ENCODE data around the gene NUTM1. TPM values are rescaled to one million over a fixed set of nuclear protein-coding genes. Genes with fewer than 3 reads are reported as not detected.

Gene NUTM1
- total RNA-seq, 4 donors from 2014 or later: 0.10 TPM; not detected in 3

DNA sequence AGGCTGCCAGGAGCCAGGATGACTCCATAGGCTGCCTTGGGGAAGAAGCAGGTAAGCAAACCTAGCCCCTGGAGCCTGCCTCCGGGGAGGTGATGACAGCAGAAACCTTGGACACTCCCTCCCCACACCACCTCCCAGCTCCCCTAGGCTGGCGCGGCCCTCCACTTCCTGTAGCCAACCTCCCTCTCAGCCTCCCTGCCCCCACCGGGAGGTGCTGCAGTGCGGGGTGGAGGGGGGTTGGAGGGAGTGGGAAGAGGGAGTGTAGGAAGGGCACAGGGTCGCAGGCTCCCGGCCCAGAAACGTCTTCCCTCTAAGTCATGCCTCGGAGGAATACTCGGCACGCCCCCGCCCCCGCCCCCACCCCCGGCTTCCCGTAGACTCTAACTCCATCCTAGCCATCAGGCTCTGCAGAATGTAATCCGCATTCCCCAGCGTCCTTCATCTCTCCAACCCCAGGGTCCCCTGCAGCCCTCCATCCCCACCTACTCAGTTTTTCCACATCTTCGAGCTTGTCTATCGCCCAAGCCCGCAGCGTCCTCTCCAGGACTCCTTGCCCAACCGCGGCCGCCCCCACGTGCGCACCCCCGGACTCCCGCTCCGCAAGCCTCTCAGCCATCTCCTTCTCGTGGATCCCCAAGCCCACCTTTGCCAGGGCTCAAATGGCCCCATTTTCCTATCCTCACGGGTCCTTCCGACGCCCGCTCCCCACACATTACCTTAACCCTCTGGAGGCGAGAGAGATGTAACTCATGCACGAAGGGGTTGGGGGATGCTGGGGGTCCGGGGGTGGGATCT, 23.4 kb downstream of the NUTM1 start:
- DNase-seq (ENCODE audit: low spot score in 2 of 2): no peak
- WGBS: under 1% methylated on average over 35 of the region's 37 CpGs
- Histone ChIP-seq H3K9me3 (no peaks in the 10 kb centered on the region), H3K4me3 (peak overlapping the region; percentile 91), H3K4me1 (peaks cover 22% of the 10 kb centered on the region), H3K27me3 (no peaks in the 10 kb centered on the region), H3K27ac (peak overlapping the region; percentile 96), H3K36me3 (peaks cover 4% of the 10 kb centered on the region)
- TF ChIP-seq POLR2AphosphoS5 (IDR thresholded peaks at IDR 0.05) (no peak), POLR2A (IDR thresholded peaks at IDR 0.05) (no peak), EP300 (IDR thresholded peaks at IDR 0.05) (no peak)
- TF ChIP-seq, protein P1, sequence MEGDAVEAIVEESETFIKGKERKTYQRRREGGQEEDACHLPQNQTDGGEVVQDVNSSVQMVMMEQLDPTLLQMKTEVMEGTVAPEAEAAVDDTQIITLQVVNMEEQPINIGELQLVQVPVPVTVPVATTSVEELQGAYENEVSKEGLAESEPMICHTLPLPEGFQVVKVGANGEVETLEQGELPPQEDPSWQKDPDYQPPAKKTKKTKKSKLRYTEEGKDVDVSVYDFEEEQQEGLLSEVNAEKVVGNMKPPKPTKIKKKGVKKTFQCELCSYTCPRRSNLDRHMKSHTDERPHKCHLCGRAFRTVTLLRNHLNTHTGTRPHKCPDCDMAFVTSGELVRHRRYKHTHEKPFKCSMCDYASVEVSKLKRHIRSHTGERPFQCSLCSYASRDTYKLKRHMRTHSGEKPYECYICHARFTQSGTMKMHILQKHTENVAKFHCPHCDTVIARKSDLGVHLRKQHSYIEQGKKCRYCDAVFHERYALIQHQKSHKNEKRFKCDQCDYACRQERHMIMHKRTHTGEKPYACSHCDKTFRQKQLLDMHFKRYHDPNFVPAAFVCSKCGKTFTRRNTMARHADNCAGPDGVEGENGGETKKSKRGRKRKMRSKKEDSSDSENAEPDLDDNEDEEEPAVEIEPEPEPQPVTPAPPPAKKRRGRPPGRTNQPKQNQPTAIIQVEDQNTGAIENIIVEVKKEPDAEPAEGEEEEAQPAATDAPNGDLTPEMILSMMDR (IDR thresholded peaks at IDR 0.05): no peak

DNA sequence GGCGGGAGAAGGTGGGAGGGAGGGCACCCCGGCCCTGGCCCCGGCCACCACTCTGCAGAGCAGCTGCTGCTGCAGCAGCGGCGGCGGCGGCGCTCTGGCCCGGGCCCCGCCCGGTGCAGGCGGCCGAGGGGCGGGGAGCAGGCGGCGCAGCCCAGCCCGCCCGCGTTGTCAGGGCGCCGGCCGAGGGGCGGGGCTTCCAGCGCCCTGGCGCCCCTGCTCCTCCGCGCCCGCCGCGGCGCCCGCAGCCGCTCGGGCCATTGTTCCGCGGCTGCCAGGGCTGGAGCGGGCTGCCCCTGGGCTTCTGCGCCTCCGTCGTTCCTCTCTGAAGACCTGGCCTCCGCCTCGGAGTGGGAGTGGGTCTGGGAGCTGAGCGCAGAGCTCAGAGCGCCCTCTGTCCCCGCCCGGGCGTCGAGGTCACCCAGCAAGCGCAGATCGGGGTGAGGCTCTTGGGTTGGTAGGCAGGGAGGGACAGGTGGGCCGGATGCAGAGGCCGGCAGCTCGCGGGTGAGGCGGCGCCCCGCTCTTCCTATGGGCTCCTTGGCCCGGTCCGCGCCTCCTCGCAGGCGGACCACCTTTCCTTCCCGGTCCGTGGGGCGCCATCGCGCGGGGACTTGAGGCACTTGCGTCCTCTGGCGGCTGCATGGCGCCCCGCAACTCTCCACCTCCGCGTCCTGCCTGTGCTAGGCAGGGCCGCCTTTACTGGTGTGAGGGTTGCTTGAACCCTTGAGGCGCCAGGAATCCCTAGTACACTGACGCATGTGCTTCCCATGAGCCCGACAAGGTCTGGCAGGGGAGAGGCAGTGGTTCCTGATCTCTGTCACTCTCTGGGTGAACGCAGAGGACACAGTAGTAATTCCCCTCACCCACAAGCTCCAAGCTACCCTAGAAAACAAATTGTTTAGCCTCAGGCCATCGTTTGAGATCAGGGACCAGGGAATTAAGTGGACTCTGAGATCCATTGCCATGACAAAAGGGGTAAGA, 24.3 kb downstream of the NUTM1 start, which contains the start of gene LPCAT4:
Gene LPCAT4, minus strand, starts transcription at position 96 of the 981 bp plus-strand sequence. CDS start 96 bp downstream, outside the sequence.
- no peaks in the 10 kb centered on the region for H3K9me3 ChIP-seq
- H3K4me3 ChIP-seq: peak within 1 kb of the TSS; percentile 91
- DNase-seq (ENCODE audit: low spot score in 2 of 2): peak; percentile 93 to 95
- TF ChIP-seq POLR2A (IDR thresholded peaks at IDR 0.05) (peak in 1 of 2 donors; percentile 33), EP300 (IDR thresholded peaks at IDR 0.05) (no peak), POLR2AphosphoS5 (IDR thresholded peaks at IDR 0.05) (peak in 1 of 3 donors; percentile 18)
- TF ChIP-seq, protein P1 (IDR thresholded peaks at IDR 0.05): peak; percentile 59 to 96
- peak within 1 kb of the TSS; percentile 96 for H3K27ac ChIP-seq
- under 1% methylated on average over 22 of the region's 80 CpGs for WGBS
- H3K36me3 ChIP-seq: peaks cover under 1% of the 10 kb centered on the region
- no peaks in the 10 kb centered on the region for H3K27me3 ChIP-seq
- peaks cover 22% of the 10 kb centered on the region for H3K4me1 ChIP-seq

DNA sequence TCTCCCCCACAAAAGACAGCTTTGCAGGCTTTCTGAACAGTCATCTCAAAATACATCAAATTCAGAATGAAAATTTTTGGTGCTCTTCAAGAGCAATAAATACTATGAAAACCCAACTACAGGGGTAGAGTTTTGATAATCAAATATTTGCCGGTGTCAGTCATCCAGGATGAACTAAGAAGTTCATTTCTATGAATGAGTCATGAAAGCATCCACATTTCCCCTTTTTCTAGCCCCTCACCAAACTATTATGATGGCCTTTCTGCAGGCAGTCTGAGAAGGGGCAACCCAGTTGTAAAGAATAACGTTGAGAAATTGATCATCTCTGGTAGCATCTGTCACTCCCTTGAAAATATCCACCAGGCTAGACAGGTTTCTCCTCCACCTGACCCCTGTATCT, 27.0 kb downstream of the NUTM1 start:
- DNase-seq (ENCODE audit: low spot score in 2 of 2): no peak
- H3K4me1 ChIP-seq: peaks cover 21% of the 10 kb centered on the region
- no peak for TF ChIP-seq POLR2AphosphoS5 (IDR thresholded peaks at IDR 0.05)
- no peak overlapping the region for H3K27ac ChIP-seq
- H3K9me3 ChIP-seq: no peaks in the 10 kb centered on the region
- no peaks in the 10 kb centered on the region for H3K36me3 ChIP-seq
- H3K4me3 ChIP-seq: no peak overlapping the region
- no peaks in the 10 kb centered on the region for H3K27me3 ChIP-seq
- 49% methylated on average over 2 of the region's 2 CpGs for WGBS

DNA sequence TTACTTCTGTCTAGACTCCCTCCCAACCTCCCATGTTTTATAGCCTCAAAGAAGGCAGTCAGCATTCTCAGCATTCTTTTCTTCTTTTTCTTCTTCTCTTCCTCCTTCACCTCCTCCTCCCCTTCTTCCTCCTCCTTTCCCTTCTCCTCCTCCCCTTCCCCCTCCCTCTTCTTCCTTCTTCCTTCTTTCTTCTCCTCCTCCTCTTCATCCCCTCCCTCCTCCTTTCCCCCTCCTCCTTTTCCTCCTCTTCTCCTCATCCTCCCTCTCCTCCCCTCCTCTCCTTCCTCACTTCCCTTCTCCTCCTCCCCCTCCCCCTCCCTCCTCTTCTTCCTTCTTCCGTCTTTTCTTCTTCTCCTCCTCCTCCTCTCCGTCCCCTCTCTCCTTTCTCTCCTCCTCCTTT, 27.5 kb downstream of the NUTM1 start:
- H3K4me1 ChIP-seq: peaks cover 15% of the 10 kb centered on the region
- 24% methylated on average over 2 of the region's 2 CpGs for WGBS
- H3K4me3 ChIP-seq: no peak overlapping the region
- no peak overlapping the region for H3K27ac ChIP-seq
- H3K9me3 ChIP-seq: no peaks in the 10 kb centered on the region
- H3K36me3 ChIP-seq: no peaks in the 10 kb centered on the region
- TF ChIP-seq EP300 (IDR thresholded peaks at IDR 0.05) (no peak), POLR2A (IDR thresholded peaks at IDR 0.05) (no peak), POLR2AphosphoS5 (IDR thresholded peaks at IDR 0.05) (no peak)
- TF ChIP-seq, protein P1 (IDR thresholded peaks at IDR 0.05): no peak
- no peak for DNase-seq (ENCODE audit: low spot score in 2 of 2)
- no peaks in the 10 kb centered on the region for H3K27me3 ChIP-seq

DNA sequence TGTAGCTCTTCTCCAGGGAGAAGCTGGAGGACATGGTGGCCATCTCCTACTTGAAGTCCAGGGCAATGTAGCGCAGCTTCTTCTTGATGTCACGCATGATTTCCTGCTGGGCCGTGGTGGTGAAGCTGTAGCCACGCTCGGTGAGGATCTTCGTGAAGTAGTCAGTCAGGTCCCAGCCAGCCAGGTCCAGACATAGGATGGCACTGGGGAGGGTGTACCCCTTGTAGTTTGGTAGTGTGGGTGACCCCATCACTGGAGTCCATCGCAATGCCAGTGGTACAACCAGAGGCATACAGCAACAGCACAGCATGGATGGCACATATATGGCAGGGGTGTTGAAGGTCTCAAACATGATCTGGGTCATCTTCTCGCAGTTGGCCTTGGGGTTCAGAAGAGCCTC, 30.8 kb downstream of the NUTM1 start:
- WGBS: 75% methylated on average over 2 of the region's 8 CpGs
- Histone ChIP-seq H3K9me3 (no peaks in the 10 kb centered on the region), H3K27ac (no peak overlapping the region), H3K27me3 (no peaks in the 10 kb centered on the region), H3K4me3 (no peak overlapping the region), H3K36me3 (no peaks in the 10 kb centered on the region), H3K4me1 (no peaks in the 10 kb centered on the region)
- TF ChIP-seq POLR2A (IDR thresholded peaks at IDR 0.05): no peak
- no peak for TF ChIP-seq EP300 (IDR thresholded peaks at IDR 0.05)
- TF ChIP-seq, protein P1 (IDR thresholded peaks at IDR 0.05): no peak
- no peak for TF ChIP-seq POLR2AphosphoS5 (IDR thresholded peaks at IDR 0.05)
- no peak for DNase-seq (ENCODE audit: low spot score in 2 of 2)
